WTC11 (cell line): ENCODE data around the gene MAP1S.

Experiments used
- FOXJ3 ChIP-seq: sonication (generic); formaldehyde crosslinking; IDR thresholded peaks from 2 replicates; pipeline ENCODE4 v1.9.0; 2021; ENCODE audit warnings: missing genetic modification reagents, mild to moderate bottlenecking, borderline replicate concordance
- NR2C2 ChIP-seq: sonication (generic); formaldehyde crosslinking; IDR thresholded peaks from 2 replicates; pipeline ENCODE4 v1.8.0; 2022; ENCODE audit warnings: mild to moderate bottlenecking, missing genetic modification reagents
- TCF7 ChIP-seq: sonication (generic); formaldehyde crosslinking; IDR thresholded peaks from 2 replicates; pipeline ENCODE4 v1.8.0; 2022; ENCODE audit warnings: mild to moderate bottlenecking, low read depth, missing genetic modification reagents, moderate library complexity
- TF ChIP-seq, protein P1 (sequence below): fragments of 200-600 bp; IDR thresholded peaks from 2 replicates; pipeline ENCODE4 v1.8.0; 2022; ENCODE audit warnings: antibody characterized with exemption

DNA sequence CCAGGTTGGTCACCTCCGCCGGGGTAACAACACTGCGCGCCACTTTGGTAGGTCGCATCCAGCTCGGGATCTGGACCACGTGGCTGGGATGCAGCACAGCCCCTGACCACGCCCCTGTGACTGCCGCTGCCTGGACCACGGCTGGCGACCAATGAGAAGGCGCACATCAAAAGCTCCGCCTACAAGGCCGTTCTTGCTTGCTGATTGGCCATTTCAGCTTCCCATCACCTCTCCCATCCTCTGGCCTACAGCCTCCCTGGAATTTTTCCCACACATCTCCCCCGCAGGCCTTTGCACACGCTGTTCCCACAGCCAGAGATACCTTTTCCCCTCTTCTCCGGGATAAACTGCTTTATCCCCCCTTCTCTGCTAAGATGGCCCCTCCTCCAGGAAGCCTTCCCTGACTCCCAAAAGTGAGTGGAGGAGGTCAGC is 12.5 kb upstream of the MAP1S start:
- TF ChIP-seq, protein P1, sequence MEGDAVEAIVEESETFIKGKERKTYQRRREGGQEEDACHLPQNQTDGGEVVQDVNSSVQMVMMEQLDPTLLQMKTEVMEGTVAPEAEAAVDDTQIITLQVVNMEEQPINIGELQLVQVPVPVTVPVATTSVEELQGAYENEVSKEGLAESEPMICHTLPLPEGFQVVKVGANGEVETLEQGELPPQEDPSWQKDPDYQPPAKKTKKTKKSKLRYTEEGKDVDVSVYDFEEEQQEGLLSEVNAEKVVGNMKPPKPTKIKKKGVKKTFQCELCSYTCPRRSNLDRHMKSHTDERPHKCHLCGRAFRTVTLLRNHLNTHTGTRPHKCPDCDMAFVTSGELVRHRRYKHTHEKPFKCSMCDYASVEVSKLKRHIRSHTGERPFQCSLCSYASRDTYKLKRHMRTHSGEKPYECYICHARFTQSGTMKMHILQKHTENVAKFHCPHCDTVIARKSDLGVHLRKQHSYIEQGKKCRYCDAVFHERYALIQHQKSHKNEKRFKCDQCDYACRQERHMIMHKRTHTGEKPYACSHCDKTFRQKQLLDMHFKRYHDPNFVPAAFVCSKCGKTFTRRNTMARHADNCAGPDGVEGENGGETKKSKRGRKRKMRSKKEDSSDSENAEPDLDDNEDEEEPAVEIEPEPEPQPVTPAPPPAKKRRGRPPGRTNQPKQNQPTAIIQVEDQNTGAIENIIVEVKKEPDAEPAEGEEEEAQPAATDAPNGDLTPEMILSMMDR: no peak
- no peak for TF ChIP-seq FOXJ3 (CRISPR knock-in tag)
- TF ChIP-seq NR2C2 (CRISPR knock-in tag): no peak
- no peak for TF ChIP-seq TCF7 (CRISPR knock-in tag)
